Retina (tissue), 1 donor: ENCODE measurements around the gene FAM47A.

ENCODE experiments used
- DNase-seq: peaks from one replicate; pipeline ENCODE4 v3.0.0-alpha.2; 2016

Gene FAM47A

DNA sequence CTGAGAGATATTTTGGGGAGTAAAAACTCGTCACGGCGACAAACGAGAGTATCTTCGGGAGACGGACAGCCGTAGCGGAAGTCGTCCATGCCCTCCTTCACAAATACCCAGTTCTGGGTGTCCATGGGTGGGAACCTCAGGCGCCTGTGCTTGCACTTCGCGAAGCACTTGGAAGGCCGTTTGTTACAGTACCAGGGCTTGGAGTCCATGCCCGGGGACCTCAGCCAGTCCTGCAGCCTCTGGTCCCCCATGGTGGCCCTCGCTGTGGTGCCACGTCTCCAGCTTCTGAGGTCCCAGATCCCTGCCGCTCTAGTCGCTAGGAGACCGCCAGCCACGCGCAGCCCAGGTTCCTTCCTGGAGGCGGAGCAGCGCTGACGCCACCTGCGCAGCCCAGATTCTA is at the start of gene FAM47A:
FAM47A (minus strand) TSS at position 287 of the 400 bp plus-strand sequence; CDS start at position 251, 36 bp downstream.
- no peak for DNase-seq

DNA sequence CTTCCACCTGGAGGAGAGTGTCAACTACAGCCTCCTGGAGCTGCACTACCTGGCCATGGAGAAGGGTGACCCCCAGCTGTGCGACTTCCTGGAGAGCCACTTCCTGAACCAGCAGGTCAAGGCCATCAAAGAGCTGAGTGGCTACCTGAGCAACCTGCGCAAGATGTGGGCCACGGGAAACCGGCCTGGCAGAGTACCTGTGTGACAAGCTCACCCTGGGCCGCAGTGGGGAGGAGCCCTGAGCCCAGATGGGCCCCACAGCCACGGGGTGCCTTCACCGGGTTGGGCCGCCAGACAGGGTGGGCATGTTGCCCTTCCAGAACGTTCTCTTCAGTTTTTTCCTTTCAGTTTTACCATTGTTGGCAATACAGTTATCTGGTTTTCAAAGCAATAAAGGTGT is 15.2 kb upstream of the FAM47A start:
- no peak for DNase-seq

DNA sequence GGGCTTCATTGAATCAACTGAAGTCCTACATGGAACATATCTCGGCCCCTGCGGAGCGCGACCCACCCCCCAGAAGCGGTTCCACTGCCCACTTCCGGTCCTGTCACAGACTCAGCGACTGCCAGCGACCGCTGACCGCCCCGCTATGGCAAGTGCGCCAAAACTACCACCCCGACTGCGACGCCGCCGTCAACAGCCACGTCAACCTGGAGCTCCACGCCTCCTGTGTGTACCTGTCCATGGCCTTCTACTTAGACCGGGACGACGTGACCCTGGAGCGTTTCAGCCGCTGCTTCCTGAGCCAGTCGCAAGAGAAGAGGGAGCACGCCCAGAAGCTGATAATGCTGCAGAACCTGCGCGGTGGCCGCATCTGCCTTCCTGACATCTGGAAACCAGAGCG is 14.8 kb upstream of the FAM47A start:
- no peak for DNase-seq

DNA sequence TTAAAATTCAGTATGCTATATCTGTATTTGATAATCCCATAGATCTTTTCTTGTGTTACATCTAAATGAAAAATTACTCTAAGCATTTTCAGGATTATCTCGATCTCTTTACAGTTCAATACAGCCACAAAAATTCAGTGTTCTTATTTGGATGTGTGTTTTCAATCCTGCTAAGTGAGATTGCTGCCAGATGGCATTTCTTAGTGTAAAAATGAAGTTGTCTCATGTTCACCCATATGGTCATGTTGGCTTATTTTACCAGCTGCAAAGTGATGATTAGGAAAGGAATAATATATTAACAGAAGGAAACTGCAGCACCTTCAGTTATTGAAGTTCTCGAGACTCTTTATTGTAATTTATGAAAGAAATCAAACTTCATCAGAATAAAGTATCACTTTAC is 12.1 kb upstream of the FAM47A start:
- DNase-seq = no peak

DNA sequence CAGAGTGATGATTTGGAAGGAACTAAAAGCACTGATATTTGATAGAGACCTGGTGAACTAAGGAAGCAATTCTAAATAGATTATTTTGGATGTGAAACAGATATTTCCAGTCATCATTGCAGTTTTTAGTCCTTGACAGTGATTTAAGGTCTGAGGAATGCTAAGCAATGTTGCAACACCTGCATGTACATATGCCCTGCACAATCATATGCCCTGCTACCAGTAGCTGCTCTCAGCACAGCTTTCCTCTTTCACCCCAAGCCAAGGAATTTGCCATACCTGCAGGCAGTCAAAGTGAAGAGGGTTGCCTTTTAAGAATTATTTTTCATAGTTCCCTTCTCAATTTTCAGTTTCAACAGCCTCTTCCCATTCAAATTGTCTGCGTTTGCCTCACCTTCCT is 8.7 kb upstream of the FAM47A start:
- DNase-seq = no peak

DNA sequence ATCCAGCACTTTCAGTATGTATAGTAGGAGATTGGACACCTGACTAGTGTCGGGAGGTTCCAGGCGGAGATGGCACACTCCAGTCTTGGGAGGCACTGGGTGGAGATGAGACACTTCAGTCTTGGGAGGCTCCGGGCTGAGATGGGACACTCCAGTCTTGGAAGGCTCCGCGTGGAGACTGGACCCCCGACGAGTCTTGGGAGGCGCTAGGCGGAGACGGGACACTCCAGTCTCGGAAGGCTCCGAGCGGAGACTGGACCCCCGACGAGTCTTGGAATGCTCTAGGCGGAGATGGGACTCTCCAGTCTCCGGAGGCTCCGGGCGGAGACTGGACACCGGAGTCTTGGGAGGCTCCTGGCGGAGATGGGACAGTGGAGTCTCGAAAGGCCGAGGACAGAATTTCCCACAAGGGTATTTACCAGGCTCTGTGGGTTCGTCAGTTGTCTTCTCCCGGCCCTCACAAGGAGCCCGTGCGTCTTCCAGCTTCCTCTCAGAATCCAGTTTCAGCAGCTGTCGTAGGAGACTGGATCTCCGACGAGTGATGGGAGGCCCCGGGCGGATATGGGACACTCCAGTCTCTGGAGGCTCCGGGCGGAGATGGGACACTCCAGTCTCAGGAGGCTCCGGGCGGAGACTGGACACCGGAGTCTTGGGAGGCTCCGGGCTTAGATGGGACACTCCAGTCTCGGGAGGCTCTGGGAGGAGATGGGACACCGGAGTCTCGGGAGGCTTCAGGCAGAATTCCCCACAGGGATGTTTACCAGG is 952 bp downstream of the FAM47A start:
- DNase-seq = no peak

DNA sequence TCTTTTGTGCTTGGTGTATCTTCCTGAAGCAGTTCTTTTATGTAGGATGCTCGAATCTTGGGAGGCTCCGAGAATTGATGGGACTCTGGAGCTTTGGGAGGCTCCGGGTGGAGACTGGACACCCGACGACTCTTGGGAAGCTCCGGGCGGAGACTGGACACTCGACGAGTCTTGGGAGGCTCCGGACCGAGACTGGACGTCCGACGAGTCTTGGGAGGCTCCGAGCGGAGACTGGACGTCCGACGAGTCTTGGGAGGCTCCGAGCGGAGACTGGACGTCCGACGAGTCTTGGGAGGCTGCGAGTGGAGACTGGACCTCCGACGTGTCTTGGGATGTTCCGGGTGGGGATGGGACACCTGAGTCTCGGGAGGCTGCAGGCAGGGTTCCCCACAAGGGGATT is 1.6 kb downstream of the FAM47A start:
- DNase-seq = no peak

DNA sequence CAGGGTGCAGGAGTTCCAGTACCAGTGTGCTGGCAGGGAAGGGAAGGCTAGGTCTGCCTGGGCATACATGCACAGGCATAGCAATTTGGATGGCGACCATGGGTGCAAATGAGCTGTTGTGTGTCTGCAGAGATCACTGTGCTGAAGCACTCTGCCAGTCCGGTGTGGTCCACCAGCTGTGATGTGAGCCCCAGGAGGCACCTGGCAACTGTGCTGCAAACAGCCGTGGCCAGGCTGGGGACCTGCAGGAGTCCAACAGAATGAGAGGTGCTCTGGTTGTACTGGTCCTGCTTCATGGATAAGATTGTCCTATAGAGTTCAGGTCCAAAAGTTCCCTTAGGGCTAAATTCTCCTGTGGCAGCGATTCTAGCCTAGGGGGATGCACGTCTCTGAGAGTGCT is 6.1 kb downstream of the FAM47A start:
- DNase-seq = no peak

DNA sequence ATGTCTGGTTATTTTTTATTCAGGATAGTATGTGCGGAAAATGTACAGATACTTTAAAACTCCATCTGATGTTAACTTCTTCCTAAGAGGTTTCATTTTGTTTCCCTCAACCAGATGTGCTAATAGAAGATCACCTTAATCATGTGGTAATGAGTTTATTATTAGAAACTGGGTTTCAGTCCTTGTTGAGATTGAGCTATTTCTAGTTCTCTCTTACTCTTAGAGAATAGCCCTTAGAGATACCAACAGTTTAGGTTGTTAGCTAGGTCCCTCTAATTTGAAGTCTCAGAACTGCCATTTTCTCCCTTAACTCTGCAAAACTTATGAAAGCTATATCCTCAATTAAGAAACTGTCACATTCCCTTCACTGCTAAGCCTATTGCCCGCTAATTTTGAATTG is 13.0 kb downstream of the FAM47A start:
- no peak for DNase-seq

DNA sequence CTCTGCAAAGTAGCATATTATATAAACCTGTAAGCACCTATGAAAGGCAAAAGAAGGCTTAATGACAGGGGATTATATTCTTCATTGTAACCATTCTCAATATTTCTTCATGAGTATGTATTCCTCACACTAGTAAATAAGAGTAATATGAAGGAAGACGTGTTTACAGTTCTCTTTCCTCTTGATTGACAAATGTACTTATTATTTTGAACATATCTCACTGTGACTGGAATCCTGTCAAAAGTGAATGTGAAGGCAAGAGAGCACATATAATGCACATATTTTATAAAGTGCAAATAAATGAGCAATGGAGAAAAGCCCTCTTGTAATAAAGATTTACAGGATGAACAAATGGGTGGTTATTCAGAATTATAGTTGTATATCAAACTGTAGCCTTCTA is 19.7 kb downstream of the FAM47A start:
- DNase-seq = no peak
